SU-DHL-6 (cell line): ENCODE results near the gene ACVR1B.

Experiments used
- H2AFZ ChIP-seq: fragments of 200-600 bp; sonication (generic); 2 replicates; pipeline ENCODE4 v1.6.1; 2014; ENCODE audit warnings: low read depth, mild to moderate bottlenecking, moderate library complexity, mixed read lengths, antibody characterized with exemption, low read length; ENCODE audit not compliant: severe bottlenecking
- H3F3A ChIP-seq: fragments of 200-600 bp; shearing (Covaris generic); 2 replicates; pipeline ENCODE4 v1.6.0; 2016; ENCODE audit warnings: antibody characterized with exemption, mild to moderate bottlenecking; ENCODE audit not compliant: insufficient read depth
- H3K27ac ChIP-seq: fragments of 200-600 bp; sonication (generic); 2 replicates; pipeline ENCODE4 v1.5.1; 2016; ENCODE audit warnings: low read depth, mild to moderate bottlenecking, low read length, moderate library complexity, mixed read lengths
- H3K27me3 ChIP-seq: fragments of 200-600 bp; sonication (generic), shearing (Covaris generic); 2 replicates; pipeline ENCODE4 v1.6.0; 2014; ENCODE audit warnings: mild to moderate bottlenecking, low read length
- H3K36me3 ChIP-seq: fragments of 200-600 bp; sonication (generic); 2 replicates; pipeline ENCODE4 v1.6.1; 2014; ENCODE audit warnings: mild to moderate bottlenecking, low read length, mixed read lengths
- H3K4me2 ChIP-seq: fragments of 300-600, 200-600 bp; shearing (Covaris generic), sonication (generic); 2 replicates; pipeline ENCODE4 v1.6.0; 2014; ENCODE audit warnings: low read length, low read depth, mild to moderate bottlenecking; ENCODE audit not compliant: poor library complexity, severe bottlenecking
- H3K4me3 ChIP-seq: fragments of 200-600 bp; sonication (generic); 2 replicates; pipeline ENCODE4 v1.5.1; 2014; ENCODE audit warnings: antibody characterized with exemption, low read length, mild to moderate bottlenecking, mixed read lengths; ENCODE audit not compliant: insufficient read depth, poor library complexity, severe bottlenecking
- H3K79me2 ChIP-seq: fragments of 200-600 bp; sonication (generic); 2 replicates; pipeline ENCODE4 v1.6.1; 2014; ENCODE audit warnings: mild to moderate bottlenecking, low read length, moderate library complexity; ENCODE audit not compliant: insufficient read depth
- H3K9ac ChIP-seq: fragments of 200-600 bp; sonication (generic); 2 replicates; pipeline ENCODE4 v1.7.0; 2014; ENCODE audit warnings: mild to moderate bottlenecking, low read length
- H3K9me2 ChIP-seq: fragments of 200-600 bp; sonication (generic); replicated peaks from 2 replicates; pipeline ENCODE4 v1.6.1; 2014; ENCODE audit warnings: low read length; ENCODE audit not compliant: insufficient read depth
- H3K9me3 ChIP-seq: fragments of 200-600 bp; sonication (generic); 2 replicates; pipeline ENCODE4 v1.6.1; 2014; ENCODE audit warnings: low read length, mixed read lengths; ENCODE audit not compliant: insufficient read depth
- H4K20me1 ChIP-seq: fragments of 200-600 bp; sonication (generic); 2 replicates; pipeline ENCODE4 v1.6.1; 2014; ENCODE audit warnings: low read depth, mild to moderate bottlenecking, antibody characterized with exemption, low read length, moderate library complexity, mixed read lengths
- EZH2phosphoT487 ChIP-seq: fragments of 200-600 bp; sonication (generic), shearing (Covaris generic); conservative IDR thresholded peaks from 2 replicates; pipeline ENCODE4 v1.6.1; 2018; ENCODE audit warnings: mild to moderate bottlenecking, antibody characterized with exemption, low read length, moderate library complexity, mixed read lengths
- TF ChIP-seq, protein P1 (sequence below): fragments of 200-600 bp; sonication (generic); IDR thresholded peaks from one replicate; pipeline ENCODE4 v1.5.1; 2017; ENCODE audit warnings: antibody characterized with exemption, mild to moderate bottlenecking, low read length, moderate library complexity; ENCODE audit not compliant: insufficient read depth, poor library complexity, severe bottlenecking

Gene ACVR1B

GRCh38 chr12:52041035-52041434 lies 89.5 kb downstream of the ACVR1B start:
- H3F3A ChIP-seq, result 0 out of 2 replicates have a peak, but pooled peaks cover 7% of the 10 kb centered on the region
- no peaks in the 10 kb centered on the region for H3K79me2 ChIP-seq
- H3K9me3 ChIP-seq, result no peaks in the 10 kb centered on the region
- no peak overlapping the region for H3K9ac ChIP-seq
- TF ChIP-seq, protein P1, sequence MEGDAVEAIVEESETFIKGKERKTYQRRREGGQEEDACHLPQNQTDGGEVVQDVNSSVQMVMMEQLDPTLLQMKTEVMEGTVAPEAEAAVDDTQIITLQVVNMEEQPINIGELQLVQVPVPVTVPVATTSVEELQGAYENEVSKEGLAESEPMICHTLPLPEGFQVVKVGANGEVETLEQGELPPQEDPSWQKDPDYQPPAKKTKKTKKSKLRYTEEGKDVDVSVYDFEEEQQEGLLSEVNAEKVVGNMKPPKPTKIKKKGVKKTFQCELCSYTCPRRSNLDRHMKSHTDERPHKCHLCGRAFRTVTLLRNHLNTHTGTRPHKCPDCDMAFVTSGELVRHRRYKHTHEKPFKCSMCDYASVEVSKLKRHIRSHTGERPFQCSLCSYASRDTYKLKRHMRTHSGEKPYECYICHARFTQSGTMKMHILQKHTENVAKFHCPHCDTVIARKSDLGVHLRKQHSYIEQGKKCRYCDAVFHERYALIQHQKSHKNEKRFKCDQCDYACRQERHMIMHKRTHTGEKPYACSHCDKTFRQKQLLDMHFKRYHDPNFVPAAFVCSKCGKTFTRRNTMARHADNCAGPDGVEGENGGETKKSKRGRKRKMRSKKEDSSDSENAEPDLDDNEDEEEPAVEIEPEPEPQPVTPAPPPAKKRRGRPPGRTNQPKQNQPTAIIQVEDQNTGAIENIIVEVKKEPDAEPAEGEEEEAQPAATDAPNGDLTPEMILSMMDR, result no peak
- TF ChIP-seq EZH2phosphoT487, result no peak
- H3K4me3 ChIP-seq, result no peak overlapping the region
- H3K9me2 ChIP-seq, result no peaks in the 10 kb centered on the region
- H3K4me2 ChIP-seq, result no peak overlapping the region
- no peaks in the 10 kb centered on the region for H4K20me1 ChIP-seq
- H2AFZ ChIP-seq, result no peak overlapping the region
- H3K36me3 ChIP-seq, result no peaks in the 10 kb centered on the region
- no peak overlapping the region for H3K27ac ChIP-seq
- H3K27me3 ChIP-seq, result no peaks in the 10 kb centered on the region

DNA sequence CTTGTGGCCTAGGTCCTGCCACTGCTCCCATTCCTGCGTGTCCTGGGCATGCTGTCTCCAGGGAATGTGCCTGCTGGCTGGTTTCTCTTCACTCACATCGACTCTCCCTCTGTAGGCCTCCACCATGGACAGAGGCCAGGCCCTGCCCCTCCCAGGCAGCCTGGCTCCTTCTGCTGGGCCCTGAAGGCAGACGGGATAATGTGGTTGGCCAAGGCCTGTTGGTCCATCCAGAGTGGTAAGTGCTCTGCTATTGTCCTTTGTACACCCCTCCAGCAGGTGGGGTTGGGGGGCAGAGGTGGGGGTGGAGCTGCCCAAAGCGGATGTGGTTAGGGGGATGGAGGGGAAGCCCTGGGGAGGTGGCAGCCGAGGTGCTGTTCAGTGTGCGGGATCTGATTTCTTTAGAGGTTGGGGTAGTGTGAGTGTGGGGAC lies 90.2 kb downstream of the ACVR1B start:
- Histone ChIP-seq H4K20me1 (no peaks in the 10 kb centered on the region), H3K9ac (peak overlapping the region; percentile 36; the same call in 1 of the 2 replicates), H3K79me2 (no peaks in the 10 kb centered on the region), H3K27ac (no peak overlapping the region), H3K27me3 (no peaks in the 10 kb centered on the region), H3K36me3 (no peaks in the 10 kb centered on the region), H3K9me3 (no peaks in the 10 kb centered on the region), H3K4me2 (peak overlapping the region; percentile 42), H2AFZ (no peak overlapping the region), H3K4me3 (peak overlapping the region; percentile 12), H3F3A (0 out of 2 replicates have a peak, but pooled peaks cover under 1% of the 10 kb centered on the region), H3K9me2 (no peaks in the 10 kb centered on the region)
- TF ChIP-seq, protein P1, result peak; percentile 34
- TF ChIP-seq EZH2phosphoT487, result no peak

GRCh38 chr12:52042706-52043385 lies 91.3 kb downstream of the ACVR1B start:
- Histone ChIP-seq H3K27ac (no peak overlapping the region), H3K27me3 (no peaks in the 10 kb centered on the region), H3K79me2 (no peaks in the 10 kb centered on the region), H4K20me1 (no peaks in the 10 kb centered on the region), H3K4me3 (no peak overlapping the region), H3K9ac (peak overlapping the region; percentile 36; the same call in 1 of the 2 replicates), H3K4me2 (peak overlapping the region; percentile 42), H3K36me3 (no peaks in the 10 kb centered on the region), H3K9me3 (no peaks in the 10 kb centered on the region), H3F3A (no peaks in the 10 kb centered on the region), H3K9me2 (no peaks in the 10 kb centered on the region), H2AFZ (no peak overlapping the region)
- TF ChIP-seq, protein P1, result no peak
- no peak for TF ChIP-seq EZH2phosphoT487
